CD4-positive, alpha-beta T cell treated with Interleukin-21 for 1 hour (primary cell): ENCODE data around the gene OR51A7.
"Not testable (repeated sequence)": the region's sequence is repeated elsewhere in the genome, so short reads cannot be mapped to it uniquely, and the experiment has no call there.

Experiments used
- DNase-seq: peaks from one replicate; pipeline ENCODE4 v3.0.0-alpha.2; 2020

Gene OR51A7

GRCh38 chr11:4903484-4903883 lies at the start of gene OR51A7:
Gene OR51A7 (plus strand): TSS chr11:4903783. CDS start chr11:4907370, 3,587 bp downstream.
- no peak for DNase-seq

GRCh38 chr11:4854286-4854685 lies 49.3 kb upstream of the OR51A7 start:
- DNase-seq, result not testable (repeated sequence)

DNA sequence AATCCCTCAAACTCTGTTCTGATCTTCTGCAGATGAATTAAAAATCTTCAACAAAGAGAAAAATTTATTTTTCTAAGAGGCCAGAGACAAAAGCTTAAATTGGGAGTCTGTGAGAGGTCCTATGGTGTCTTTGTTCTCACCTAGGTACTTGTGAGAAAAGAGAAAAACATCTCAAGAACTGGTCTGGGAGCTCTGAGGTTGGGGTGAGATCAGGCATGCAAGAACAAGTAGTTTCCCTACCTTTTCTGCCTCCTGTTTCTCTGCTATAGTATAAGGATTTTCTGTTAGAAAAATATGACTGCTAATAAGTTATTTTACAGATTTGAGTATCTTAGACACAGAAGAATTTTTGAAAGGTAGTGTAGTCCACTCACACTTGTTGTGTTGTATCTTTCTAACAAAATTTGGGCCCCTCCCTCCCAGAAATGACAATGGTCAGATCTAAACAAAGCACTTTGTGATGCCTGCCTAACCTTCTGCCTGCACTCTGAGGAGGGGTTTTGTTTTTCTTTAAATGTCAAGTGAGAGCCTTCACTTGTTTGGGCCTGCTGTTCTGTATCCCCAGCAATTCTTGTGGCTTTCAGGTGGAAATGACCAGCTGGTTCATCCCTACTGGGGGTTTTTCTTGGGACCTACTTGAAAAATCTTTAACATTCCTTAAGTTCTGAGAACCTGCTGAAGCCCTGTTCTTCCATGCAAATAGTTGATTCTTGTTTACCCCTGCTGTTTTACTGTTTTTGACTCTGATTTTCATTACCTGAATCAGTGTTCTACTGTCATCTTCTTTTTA lies 40.9 kb upstream of the OR51A7 start:
- DNase-seq, result no peak

GRCh38 chr11:4863876-4864275 lies 39.7 kb upstream of the OR51A7 start:
- DNase-seq, result no peak

- DNase-seq, result no peak
These were observed 37.7 kb upstream of the OR51A7 start for GRCh38 chr11:4865855-4866254.

DNA sequence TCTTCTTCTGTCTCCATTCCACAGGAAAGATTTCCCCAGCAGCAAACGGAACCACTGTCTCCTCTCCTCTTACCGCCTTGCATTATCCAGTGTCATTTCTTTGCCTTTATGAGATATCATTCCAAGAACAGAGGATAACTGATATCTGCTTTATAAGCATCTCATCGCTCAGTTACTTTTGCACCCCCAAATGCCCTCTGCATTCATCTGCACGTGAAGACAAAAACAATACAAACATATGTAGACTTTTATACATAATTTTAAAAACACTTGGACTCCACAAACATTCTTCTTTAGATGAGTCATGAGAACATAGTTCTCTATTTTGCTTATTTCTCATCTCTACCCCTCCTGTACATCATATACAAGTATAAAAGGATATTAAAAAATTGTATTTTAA lies 22.4 kb upstream of the OR51A7 start:
- DNase-seq, result no peak

- DNase-seq, result no peak
These were observed 21.6 kb upstream of the OR51A7 start, which contains the start of gene OR51T1 for GRCh38 chr11:4881860-4882500. Gene OR51T1 (plus strand): TSS chr11:4881900. CDS start chr11:4881900, 0 bp downstream.

GRCh38 chr11:4882543-4882942 lies 21.0 kb upstream of the OR51A7 start:
- no peak for DNase-seq

GRCh38 chr11:4884361-4884760 lies 19.2 kb upstream of the OR51A7 start:
- DNase-seq, result no peak

- DNase-seq, result no peak
These were observed 17.4 kb upstream of the OR51A7 start for GRCh38 chr11:4886186-4886585.

- DNase-seq, result no peak
These were observed 16.0 kb upstream of the OR51A7 start for GRCh38 chr11:4887591-4887990.

GRCh38 chr11:4890279-4890678 lies 13.3 kb upstream of the OR51A7 start:
- DNase-seq, result no peak

DNA sequence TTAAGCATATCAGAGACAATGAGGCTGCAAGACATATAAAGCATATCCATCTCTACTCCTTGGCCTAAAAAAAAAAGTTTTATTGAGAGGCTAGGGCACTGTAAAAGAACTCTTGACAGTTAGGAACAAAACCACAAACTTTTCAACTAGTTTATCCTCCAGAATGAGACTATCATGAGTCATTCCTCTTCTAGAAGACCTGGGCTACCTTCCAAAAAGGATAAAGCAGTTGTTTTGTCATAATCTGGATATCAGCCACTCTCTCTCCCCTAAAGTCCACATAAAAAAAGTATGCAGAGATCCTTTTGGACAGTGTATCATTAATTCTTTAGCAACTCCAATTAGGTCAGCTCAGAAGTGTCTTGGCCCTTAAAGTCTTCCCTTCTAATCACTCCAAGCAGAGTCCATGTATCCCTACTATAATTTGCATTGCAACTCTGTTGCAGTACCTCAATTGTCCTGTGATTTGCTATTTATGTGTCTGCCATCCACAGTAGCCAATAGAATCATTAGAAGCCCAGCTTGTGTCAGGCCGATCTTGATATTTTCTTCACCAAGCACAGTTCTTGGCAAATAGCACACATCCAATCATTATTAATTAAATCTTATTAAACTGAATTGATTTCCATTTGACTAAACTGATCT lies 11.5 kb upstream of the OR51A7 start:
- DNase-seq, result no peak

- no peak for DNase-seq
These were observed 13.0 kb downstream of the OR51A7 start for GRCh38 chr11:4916581-4916980.

- no peak for DNase-seq
These were observed 15.7 kb downstream of the OR51A7 start, which contains the start of gene OR51G2 for GRCh38 chr11:4919250-4919649. Gene OR51G2 (minus strand): TSS chr11:4919350. CDS start chr11:4915663, 3,687 bp downstream.

DNA sequence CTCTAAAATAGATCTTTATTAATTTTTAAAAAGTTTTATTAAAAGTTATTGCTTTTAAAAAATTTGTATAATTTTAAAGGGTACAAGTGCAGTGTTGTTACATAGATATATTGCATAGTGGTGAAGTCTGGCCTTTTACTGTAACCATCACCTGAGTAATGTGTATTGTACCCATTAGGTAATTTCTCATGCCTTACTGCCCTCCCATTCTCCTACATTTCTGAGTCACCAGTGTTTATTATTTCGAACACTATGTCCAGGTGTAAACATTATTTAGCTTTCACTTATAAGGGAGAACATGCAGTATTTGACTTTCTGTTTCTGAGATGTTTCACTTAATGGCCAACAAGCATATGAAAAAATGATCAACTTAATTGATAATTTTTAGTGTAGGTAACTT lies 18.2 kb downstream of the OR51A7 start:
- no peak for DNase-seq

DNA sequence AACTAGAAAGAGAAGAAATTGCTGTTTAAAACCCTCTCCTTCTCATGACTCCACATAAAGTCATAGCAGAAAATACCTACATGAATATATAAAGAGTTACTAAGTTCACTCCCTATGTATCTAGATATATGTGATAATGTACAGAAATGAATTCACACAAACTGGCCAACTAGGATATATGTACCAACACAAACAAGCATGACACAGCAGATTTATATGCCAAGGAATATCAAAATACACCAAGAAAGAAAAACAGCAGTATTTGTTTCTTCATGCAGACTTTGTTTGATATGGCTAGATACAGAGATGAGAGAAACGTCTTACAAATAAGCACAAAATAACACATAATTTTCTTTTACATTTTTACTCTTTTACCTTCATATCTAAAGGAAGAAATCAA lies 18.7 kb downstream of the OR51A7 start:
- DNase-seq, result no peak

DNA sequence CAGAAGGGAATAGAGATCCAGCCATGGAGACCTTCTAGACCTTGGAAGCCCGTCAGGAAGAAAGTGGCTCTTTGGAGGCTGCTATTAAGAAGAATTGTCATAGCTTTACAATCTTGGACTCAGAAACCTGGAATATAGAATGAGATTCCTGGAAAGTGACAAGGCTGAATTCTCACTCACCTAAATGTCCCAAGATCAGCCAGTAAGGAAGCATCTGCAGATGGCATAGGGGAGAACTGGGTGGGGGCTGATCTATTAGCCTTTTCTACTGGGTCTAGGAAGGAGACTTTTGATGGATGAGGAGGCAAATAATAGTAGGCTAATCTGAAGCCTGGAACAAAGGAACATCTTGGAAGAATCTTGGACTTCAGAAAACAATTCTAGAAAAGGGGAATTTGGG lies 20.7 kb downstream of the OR51A7 start, which contains the start of gene OR51G1:
TSS of gene OR51G1 (minus strand) at position 101 of the 400 bp plus-strand sequence. CDS start at position 101, 0 bp downstream.
- no peak for DNase-seq

- DNase-seq, result no peak
These were observed 23.0 kb downstream of the OR51A7 start for GRCh38 chr11:4926608-4927007.

- no peak for DNase-seq
These were observed 29.2 kb downstream of the OR51A7 start for GRCh38 chr11:4932751-4933150.

GRCh38 chr11:4936745-4937144 lies 33.2 kb downstream of the OR51A7 start:
- DNase-seq, result no peak

DNA sequence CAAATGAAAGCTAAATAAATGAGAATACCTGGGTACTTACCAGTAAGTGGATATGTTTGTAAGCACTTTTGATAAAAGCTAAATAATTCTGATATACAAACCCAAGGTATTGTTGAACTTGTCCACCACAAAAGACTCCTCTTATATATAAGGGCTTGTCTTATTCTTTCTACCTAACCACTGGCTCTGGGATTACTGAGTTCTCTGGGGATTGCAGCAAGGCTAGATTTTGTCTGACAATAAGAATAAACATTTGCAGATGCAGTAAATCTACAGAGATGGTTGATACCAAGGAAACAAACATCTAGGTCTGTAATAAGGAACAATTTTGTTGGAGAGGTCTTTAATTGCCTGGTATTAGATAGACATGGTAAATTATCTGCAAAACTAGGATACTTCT lies 43.9 kb downstream of the OR51A7 start, which contains the start of gene OR51A4:
TSS of gene OR51A4 (minus strand) at position 101 of the 400 bp plus-strand sequence. CDS start 505 bp downstream, outside the sequence.
- DNase-seq, result no peak

GRCh38 chr11:4955613-4956012 lies 52.0 kb downstream of the OR51A7 start, which contains the start of gene OR51A2:
Gene OR51A2 (minus strand): TSS chr11:4955713. CDS start chr11:4955713, 0 bp downstream.
- not testable (repeated sequence) for DNase-seq
